ENCODE results near the gene ANKS1B. TPM values are rescaled to one million over a fixed set of nuclear protein-coding genes. Genes with fewer than 3 reads are reported as not detected.

ANKS1B gene
- total RNA-seq, 4 donors from 2014 or later, result 34.5 to 81.9 (median 71.1) TPM

DNA sequence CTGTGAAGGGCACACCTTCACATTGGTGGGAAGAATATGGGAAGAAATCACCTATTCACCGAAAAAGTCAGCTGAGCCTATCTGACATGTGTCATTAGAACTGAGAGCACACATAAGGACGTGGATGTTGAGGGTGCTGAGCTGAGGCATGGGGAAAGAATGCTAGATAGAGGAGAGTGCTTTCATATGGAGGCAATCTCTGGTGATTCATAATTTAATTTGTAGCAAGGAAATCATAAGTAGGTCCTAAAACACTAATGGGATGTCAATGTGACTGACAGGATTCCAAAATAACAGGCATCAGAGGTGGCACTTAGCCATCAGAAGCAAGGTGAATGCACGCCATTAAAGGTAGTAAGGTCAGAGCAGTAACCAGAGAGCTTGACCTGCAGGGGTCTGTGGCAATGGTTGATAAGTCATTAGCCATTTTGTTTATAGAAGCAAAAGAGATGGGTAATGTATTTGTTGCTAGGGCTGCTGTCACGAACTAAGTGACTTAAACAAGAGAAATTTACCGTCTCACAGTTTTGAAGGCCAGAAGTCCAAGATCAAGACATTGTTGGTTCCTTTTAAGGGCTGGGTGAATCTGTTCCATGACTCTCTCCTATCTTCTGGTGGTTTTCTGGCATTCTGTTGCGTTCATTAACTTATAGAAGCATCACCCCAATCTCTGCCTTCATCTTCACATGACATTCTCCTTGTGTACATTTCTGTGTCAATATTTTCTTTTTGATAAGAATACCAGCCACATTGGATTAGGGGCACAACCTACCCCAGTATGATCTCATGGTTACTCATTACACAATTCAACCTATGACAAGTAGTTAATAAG, 69.3 kb downstream of the ANKS1B start:
- Histone ChIP-seq H3K27me3 (no peaks in the 10 kb centered on the region), H3K4me3 (replicated peaks in 1 of 3) (no peak overlapping the region), H3K4me1 (peaks cover 17 to 21% of the 10 kb centered on the region in 2 donors), H3K9me3 (no peaks in the 10 kb centered on the region), H3K36me3 (no peaks in the 10 kb centered on the region), H3K27ac (no peak overlapping the region)
- WGBS, 2 donors, result 91% methylated on average over 6 of the region's 6 CpGs
- no peak for TF ChIP-seq POLR2A (IDR thresholded peaks at IDR 0.05)
- TF ChIP-seq, protein P1, sequence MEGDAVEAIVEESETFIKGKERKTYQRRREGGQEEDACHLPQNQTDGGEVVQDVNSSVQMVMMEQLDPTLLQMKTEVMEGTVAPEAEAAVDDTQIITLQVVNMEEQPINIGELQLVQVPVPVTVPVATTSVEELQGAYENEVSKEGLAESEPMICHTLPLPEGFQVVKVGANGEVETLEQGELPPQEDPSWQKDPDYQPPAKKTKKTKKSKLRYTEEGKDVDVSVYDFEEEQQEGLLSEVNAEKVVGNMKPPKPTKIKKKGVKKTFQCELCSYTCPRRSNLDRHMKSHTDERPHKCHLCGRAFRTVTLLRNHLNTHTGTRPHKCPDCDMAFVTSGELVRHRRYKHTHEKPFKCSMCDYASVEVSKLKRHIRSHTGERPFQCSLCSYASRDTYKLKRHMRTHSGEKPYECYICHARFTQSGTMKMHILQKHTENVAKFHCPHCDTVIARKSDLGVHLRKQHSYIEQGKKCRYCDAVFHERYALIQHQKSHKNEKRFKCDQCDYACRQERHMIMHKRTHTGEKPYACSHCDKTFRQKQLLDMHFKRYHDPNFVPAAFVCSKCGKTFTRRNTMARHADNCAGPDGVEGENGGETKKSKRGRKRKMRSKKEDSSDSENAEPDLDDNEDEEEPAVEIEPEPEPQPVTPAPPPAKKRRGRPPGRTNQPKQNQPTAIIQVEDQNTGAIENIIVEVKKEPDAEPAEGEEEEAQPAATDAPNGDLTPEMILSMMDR (IDR thresholded peaks at IDR 0.05), result no peak
- no peak for DNase-seq
- intact Hi-C loops (cut with DNase I), result no loop called here

DNA sequence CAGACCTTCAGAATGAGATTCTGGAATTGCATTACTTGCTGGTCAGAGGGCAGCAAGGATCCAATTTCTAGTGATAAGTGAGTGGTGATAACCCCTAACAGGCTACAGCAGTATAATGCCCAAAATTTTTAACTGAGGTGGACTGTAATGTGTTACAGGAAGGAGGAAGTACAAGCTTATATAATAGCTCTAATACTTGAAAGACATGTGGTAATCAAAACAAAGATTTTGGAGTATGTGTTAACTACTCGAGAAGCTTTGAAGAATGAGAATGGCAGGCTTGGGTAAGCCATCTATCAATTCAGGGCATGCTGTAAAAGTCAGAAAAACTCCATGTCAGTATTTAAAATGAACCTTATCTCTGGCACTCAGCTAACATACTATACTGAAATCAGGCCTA, 70.5 kb downstream of the ANKS1B start:
- Histone ChIP-seq H3K27ac (peak overlapping the region; percentile 29 to 54 (median 39)), H3K4me3 (replicated peaks in 1 of 3) (no peak overlapping the region), H3K4me1 (peaks cover 17 to 21% of the 10 kb centered on the region in 2 donors), H3K27me3 (no peaks in the 10 kb centered on the region), H3K9me3 (no peaks in the 10 kb centered on the region), H3K36me3 (no peaks in the 10 kb centered on the region)
- TF ChIP-seq POLR2A (IDR thresholded peaks at IDR 0.05), result no peak
- TF ChIP-seq, protein P1 (IDR thresholded peaks at IDR 0.05), result no peak
- DNase-seq, result no peak
- WGBS, 2 donors, result 14 to 15% methylated on average over 1 of the region's 1 CpG
- intact Hi-C loops (cut with DNase I), result no loop called here

GRCh38 chr12:99911967-99912366, 72.8 kb downstream of the ANKS1B start:
- WGBS, 2 donors, result 83 to 88% methylated on average over 1 of the region's 1 CpG
- H3K9me3 ChIP-seq, result no peaks in the 10 kb centered on the region

GRCh38 chr12:99911081-99911480, 73.7 kb downstream of the ANKS1B start:
- WGBS, 2 donors, result 16 to 19% methylated on average over 3 of the region's 3 CpGs
- intact Hi-C loops (cut with DNase I), result no loop called here
- H3K4me3 ChIP-seq (replicated peaks in 1 of 3), result no peak overlapping the region
- DNase-seq, result peak; percentile 49 to 59
- no peaks in the 10 kb centered on the region for H3K36me3 ChIP-seq
- no peaks in the 10 kb centered on the region for H3K9me3 ChIP-seq
- no peaks in the 10 kb centered on the region for H3K27me3 ChIP-seq
- H3K4me1 ChIP-seq, result peaks cover 23 to 32% of the 10 kb centered on the region in 2 donors
- H3K27ac ChIP-seq, result peak overlapping the region; percentile 51 to 85 (median 62)
- TF ChIP-seq POLR2A (IDR thresholded peaks at IDR 0.05), result no peak
- TF ChIP-seq, protein P1 (IDR thresholded peaks at IDR 0.05), result no peak

More at GRCh38 chr12:99911967-99912366, 72.8 kb downstream of the ANKS1B start:
- peak overlapping the region; percentile 51 to 85 (median 62) for H3K27ac ChIP-seq
- peaks cover 20 to 32% of the 10 kb centered on the region in 2 donors for H3K4me1 ChIP-seq
- DNase-seq, result no peak
- no peaks in the 10 kb centered on the region for H3K36me3 ChIP-seq
- H3K4me3 ChIP-seq (replicated peaks in 1 of 3), result no peak overlapping the region
- TF ChIP-seq, protein P1 (IDR thresholded peaks at IDR 0.05), result no peak
- TF ChIP-seq POLR2A (IDR thresholded peaks at IDR 0.05), result no peak
- H3K27me3 ChIP-seq, result no peaks in the 10 kb centered on the region
- intact Hi-C loops (cut with DNase I), result no loop called here

DNA sequence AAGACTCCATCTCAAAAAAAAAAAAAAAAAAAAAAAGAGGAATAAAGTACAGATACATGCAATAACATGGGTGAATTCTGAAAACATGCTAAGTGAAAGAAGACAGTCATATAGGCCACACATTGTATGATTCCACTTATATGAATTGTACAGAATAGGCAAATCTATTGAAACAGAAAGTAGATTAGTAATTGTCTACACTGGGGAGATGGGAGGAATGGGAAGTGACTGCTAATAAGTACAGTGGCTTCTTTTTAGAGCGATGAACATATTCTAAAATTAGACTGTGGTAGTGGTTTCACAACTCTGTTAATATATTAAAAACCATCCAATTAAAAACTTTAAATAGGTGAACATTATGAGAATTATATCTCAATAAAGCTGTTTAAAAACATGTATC, 74.4 kb downstream of the ANKS1B start:
- WGBS, 2 donors, result 63 to 78% methylated on average over 1 of the region's 1 CpG
- no peak for TF ChIP-seq POLR2A (IDR thresholded peaks at IDR 0.05)
- TF ChIP-seq, protein P1 (IDR thresholded peaks at IDR 0.05), result no peak
- H3K27ac ChIP-seq, result peak overlapping the region; percentile 51 to 85 (median 62)
- no peak overlapping the region for H3K4me3 ChIP-seq (replicated peaks in 1 of 3)
- no peaks in the 10 kb centered on the region for H3K9me3 ChIP-seq
- intact Hi-C loops (cut with DNase I), result no loop called here
- H3K4me1 ChIP-seq, result peaks cover 23 to 32% of the 10 kb centered on the region in 2 donors
- H3K27me3 ChIP-seq, result no peaks in the 10 kb centered on the region
- no peak for DNase-seq
- no peaks in the 10 kb centered on the region for H3K36me3 ChIP-seq

All from thyroid gland (tissue), 4 donors.